Neuronal stem cell (in vitro differentiated cells): ENCODE results near the gene MUC5AC.
"Not testable (repeated sequence)": the region's sequence is repeated elsewhere in the genome, so short reads cannot be mapped to it uniquely, and the experiment has no call there.

Experiments
- DNase-seq: peaks from one replicate; pipeline ENCODE4 v3.0.0-alpha.2; 2013; ENCODE audit warnings: low spot score
- H2AFZ ChIP-seq: one replicate; pipeline ENCODE4 v1.6.1; 2013; ENCODE audit warnings: mild to moderate bottlenecking, low read length, inconsistent platforms
- H2AK5ac ChIP-seq: 2 replicates; pipeline ENCODE4 v1.6.1; 2013; ENCODE audit warnings: low read depth, mild to moderate bottlenecking, inconsistent platforms, low read length, moderate library complexity, mixed read lengths
- H2BK120ac ChIP-seq: 2 replicates; pipeline ENCODE4 v1.6.1; 2013; ENCODE audit warnings: low read depth, mild to moderate bottlenecking, inconsistent platforms, low read length, moderate library complexity, mixed read lengths
- H2BK12ac ChIP-seq: one replicate; pipeline ENCODE4 v1.6.1; 2013; ENCODE audit warnings: low read length, inconsistent platforms
- H2BK15ac ChIP-seq: 2 replicates; pipeline ENCODE4 v1.6.1; 2013; ENCODE audit warnings: mild to moderate bottlenecking, low read length, inconsistent platforms, mixed read lengths
- H2BK5ac ChIP-seq: one replicate; pipeline ENCODE4 v1.6.1; 2013; ENCODE audit warnings: inconsistent platforms, mild to moderate bottlenecking, low read length, moderate library complexity
- H3K14ac ChIP-seq: one replicate; pipeline ENCODE4 v1.6.1; 2013; ENCODE audit warnings: low read length, inconsistent platforms
- H3K18ac ChIP-seq: 2 replicates; pipeline ENCODE4 v1.6.1; 2013; ENCODE audit warnings: low read length, inconsistent platforms
- H3K23ac ChIP-seq: 2 replicates; pipeline ENCODE4 v1.6.1; 2013; ENCODE audit warnings: low read depth, mild to moderate bottlenecking, mixed read lengths, low read length, inconsistent platforms; ENCODE audit not compliant: poor library complexity
- H3K27ac ChIP-seq: replicated peaks from 3 replicates; pipeline ENCODE4 v1.5.1; 2013; ENCODE audit warnings: low read length, inconsistent platforms
- H3K27me3 ChIP-seq, 3 experiments: 2 replicates each; pipeline ENCODE4 v1.6.1; 2013; ENCODE audit warnings: low read length in 3 of 3, mild to moderate bottlenecking in 2 of 3, inconsistent platforms in 1 of 3, low read depth in 1 of 3, mixed read lengths in 1 of 3, moderate library complexity in 1 of 3; ENCODE audit not compliant: control insufficient read depth in 3 of 3, insufficient read depth in 3 of 3
- H3K36me3 ChIP-seq, 2 donors: replicated peaks in 1 of 2; 2 replicates each; pipeline ENCODE4 v1.6.1; 2013; ENCODE audit warnings: low read length in 2 of 2; ENCODE audit not compliant: control insufficient read depth in 2 of 2, insufficient read depth in 2 of 2
- H3K4ac ChIP-seq: 2 replicates; pipeline ENCODE4 v1.6.1; 2013; ENCODE audit warnings: inconsistent platforms, mild to moderate bottlenecking, low read length, moderate library complexity
- H3K4me1 ChIP-seq, 2 donors: 1 replicate in 1 of 2; 2 replicates in 1 of 2; pipeline ENCODE4 v1.6.1; 2013; ENCODE audit warnings: low read length in 2 of 2, low read depth in 1 of 2; ENCODE audit not compliant: control insufficient read depth in 2 of 2, insufficient read depth in 1 of 2
- H3K4me2 ChIP-seq: one replicate; pipeline ENCODE4 v1.6.1; 2013; ENCODE audit warnings: mild to moderate bottlenecking, low read length, inconsistent platforms; ENCODE audit not compliant: insufficient read depth, poor library complexity, severe bottlenecking
- H3K4me3 ChIP-seq, 2 donors: 2 replicates each; pipeline ENCODE4 v1.5.1; 2013; ENCODE audit warnings: low read length in 2 of 2, mild to moderate bottlenecking in 2 of 2, inconsistent platforms in 1 of 2, moderate library complexity in 1 of 2
- H3K79me1 ChIP-seq: one replicate; pipeline ENCODE4 v1.6.1; 2013; ENCODE audit warnings: low read depth, mild to moderate bottlenecking, inconsistent platforms, low read length, moderate library complexity
- H3K9ac ChIP-seq: one replicate; pipeline ENCODE4 v1.6.1; 2013; ENCODE audit warnings: mild to moderate bottlenecking, low read depth, low read length, inconsistent platforms; ENCODE audit not compliant: poor library complexity
- H3K9me3 ChIP-seq, 2 donors: replicated peaks in 1 of 2; 2 replicates each; pipeline versions ENCODE3 to v1.6.1; 2013; ENCODE audit warnings: low read length in 2 of 2, mild to moderate bottlenecking in 2 of 2, inconsistent platforms in 1 of 2, low read depth in 1 of 2, mixed read lengths in 1 of 2, moderate library complexity in 1 of 2; ENCODE audit not compliant: control insufficient read depth in 2 of 2, insufficient read depth in 1 of 2
- H4K8ac ChIP-seq: one replicate; pipeline ENCODE4 v1.6.1; 2013; ENCODE audit warnings: low read depth, mild to moderate bottlenecking, inconsistent platforms, low read length, moderate library complexity
- H4K91ac ChIP-seq: one replicate; pipeline ENCODE4 v1.6.1; 2013; ENCODE audit warnings: low read length, low read depth, mild to moderate bottlenecking, inconsistent platforms; ENCODE audit not compliant: poor library complexity
- WGBS, 2 donors: extraction: QIAGEN DNeasy Blood & Tissue Kit; methylation state at CpG; one replicate each; pipeline ENCODE4 v1.1.7; 2013; ENCODE audit warnings: missing lambda C conversion rate in 2 of 2, mixed read lengths in 1 of 2; ENCODE audit not compliant: insufficient read length in 2 of 2, insufficient replicate concordance in 1 of 2; ENCODE audit errors: extremely low coverage in 2 of 2; 5-methylcytosine and 5-hydroxymethylcytosine counted together

The MUC5AC gene

GRCh38 chr11:1163911-1164735 is 6.4 kb downstream of the MUC5AC start:
- no peak overlapping the region for H3K27ac ChIP-seq
- no peak overlapping the region for H3K14ac ChIP-seq
- peak overlapping the region; percentile 73 for H3K23ac ChIP-seq
- WGBS, 2 donors, result no CpG with 5 or more reads among the region's 28 CpGs
- no peak overlapping the region for H3K4me3 ChIP-seq
- H3K9me3 ChIP-seq, result peaks cover 0 to 2% of the 10 kb centered on the region in 2 donors
- peak overlapping the region; percentile 76 for H3K18ac ChIP-seq
- peak overlapping the region; percentile 86 for H2AK5ac ChIP-seq
- peak overlapping the region; percentile 44 for H3K9ac ChIP-seq
- H3K79me1 ChIP-seq, result peaks cover 3% of the 10 kb centered on the region
- no peaks in the 10 kb centered on the region for H3K4me1 ChIP-seq
- no peak overlapping the region for H3K4ac ChIP-seq
- H3K4me2 ChIP-seq, result no peak overlapping the region
- H3K36me3 ChIP-seq, result no peaks in the 10 kb centered on the region
- DNase-seq, result no peak
- H3K27me3 ChIP-seq, result peaks cover 0 to 26% (median 0%) of the 10 kb centered on the region in 3 experiments
- no peak overlapping the region for H2BK120ac ChIP-seq
- no peak overlapping the region for H2AFZ ChIP-seq
- H4K91ac ChIP-seq, result no peak overlapping the region
- H4K8ac ChIP-seq, result peak overlapping the region; percentile 92
- no peak overlapping the region for H2BK15ac ChIP-seq
- no peak overlapping the region for H2BK5ac ChIP-seq
- no peak overlapping the region for H2BK12ac ChIP-seq

- no CpG with 5 or more reads among the region's 10 CpGs for WGBS, 2 donors
- H3K9ac ChIP-seq, H2BK15ac ChIP-seq, H3K79me1 ChIP-seq, H3K9me3 ChIP-seq, H2BK5ac ChIP-seq, H3K4ac ChIP-seq, DNase-seq, H4K8ac ChIP-seq, H3K27ac ChIP-seq, H2AK5ac ChIP-seq, H4K91ac ChIP-seq, H3K4me2 ChIP-seq, H2BK120ac ChIP-seq, H3K4me3 ChIP-seq, H3K4me1 ChIP-seq, H3K36me3 ChIP-seq, H2BK12ac ChIP-seq, H2AFZ ChIP-seq: not testable (repeated sequence)
- Histone ChIP-seq H3K14ac (peak overlapping the region; percentile 89), H3K23ac (peak overlapping the region; percentile 80), H3K18ac (peak overlapping the region; percentile 38), H3K27me3 (peaks cover 0 to 26% (median 0%) of the 10 kb centered on the region in 3 experiments)
Measured at GRCh38 chr11:1164779-1165255, 7.1 kb downstream of the MUC5AC start.

- H3K27ac ChIP-seq, result no peak overlapping the region
- DNase-seq, result no peak
- no peak overlapping the region for H3K9ac ChIP-seq
- H2BK120ac ChIP-seq, result no peak overlapping the region
- no peak overlapping the region for H3K4ac ChIP-seq
- H2AFZ ChIP-seq, result no peak overlapping the region
- H2BK5ac ChIP-seq, result no peak overlapping the region
- no peak overlapping the region for H3K4me2 ChIP-seq
- no peaks in the 10 kb centered on the region for H3K36me3 ChIP-seq
- H2BK15ac ChIP-seq, result no peak overlapping the region
- no CpG with 5 or more reads among the region's 30 CpGs for WGBS, 2 donors
- peak overlapping the region; percentile 38 for H3K18ac ChIP-seq
- no peaks in the 10 kb centered on the region for H3K4me1 ChIP-seq
- no peak overlapping the region for H3K4me3 ChIP-seq
- peak overlapping the region; percentile 82 for H4K8ac ChIP-seq
- peaks cover 0 to 25% (median 0%) of the 10 kb centered on the region in 3 experiments for H3K27me3 ChIP-seq
- peak overlapping the region; percentile 80 for H3K23ac ChIP-seq
- peaks cover 3% of the 10 kb centered on the region for H3K79me1 ChIP-seq
- H2AK5ac ChIP-seq, result no peak overlapping the region
- peaks cover 0 to 2% of the 10 kb centered on the region in 2 donors for H3K9me3 ChIP-seq
- peak overlapping the region; percentile 10 for H2BK12ac ChIP-seq
- peak overlapping the region; percentile 89 for H3K14ac ChIP-seq
- H4K91ac ChIP-seq, result no peak overlapping the region
Measured at GRCh38 chr11:1165256-1166041, 7.7 kb downstream of the MUC5AC start.

- Histone ChIP-seq H3K9me3 (peaks cover 2 to 6% of the 10 kb centered on the region in 2 donors), H3K27ac (no peak overlapping the region), H3K18ac (no peak overlapping the region), H3K23ac (no peak overlapping the region), H3K4me3 (no peak overlapping the region), H2BK12ac (no peak overlapping the region), H3K14ac (no peak overlapping the region), H2AK5ac (peak overlapping the region; percentile 52), H2BK120ac (no peak overlapping the region), H2AFZ (no peak overlapping the region), H3K27me3 (peaks cover 0 to 18% (median 0%) of the 10 kb centered on the region in 3 experiments), H3K36me3 (no peaks in the 10 kb centered on the region), H3K4me2 (no peak overlapping the region), H4K91ac (no peak overlapping the region), H3K9ac (no peak overlapping the region), H3K4ac (no peak overlapping the region), H3K4me1 (no peaks in the 10 kb centered on the region), H3K79me1 (peaks cover 2% of the 10 kb centered on the region), H2BK5ac (no peak overlapping the region), H4K8ac (no peak overlapping the region), H2BK15ac (no peak overlapping the region)
- no peak for DNase-seq
- no CpG with 5 or more reads among the region's 7 CpGs for WGBS, 2 donors
Measured at GRCh38 chr11:1167256-1167655, 9.5 kb downstream of the MUC5AC start.
